Lung microvascular endothelial cell (primary cell): ENCODE results near the gene YAF2. TPM values are rescaled to one million over a fixed set of nuclear protein-coding genes. Genes with fewer than 3 reads are reported as not detected.
"Not testable (repeated sequence)": the region's sequence is repeated elsewhere in the genome, so short reads cannot be mapped to it uniquely, and the experiment has no call there.

Experiments used
- DNase-seq, 2 donors: peaks; one replicate each; pipeline versions ENCODE4 v3.0.0 to v3.0.0-alpha.2; 2010; ENCODE audit warnings: low read depth in 2 of 2
- total RNA-seq: library from RNA; depleted of rRNA; stranded (reverse); fragments of >200 nt; gene quantifications from 2 replicates; pipeline ENCODE4 v1.2.1, GENCODE V29; 2014

YAF2 gene
- total RNA-seq, 1 donor from 2014 or later = 11.7 TPM

DNA sequence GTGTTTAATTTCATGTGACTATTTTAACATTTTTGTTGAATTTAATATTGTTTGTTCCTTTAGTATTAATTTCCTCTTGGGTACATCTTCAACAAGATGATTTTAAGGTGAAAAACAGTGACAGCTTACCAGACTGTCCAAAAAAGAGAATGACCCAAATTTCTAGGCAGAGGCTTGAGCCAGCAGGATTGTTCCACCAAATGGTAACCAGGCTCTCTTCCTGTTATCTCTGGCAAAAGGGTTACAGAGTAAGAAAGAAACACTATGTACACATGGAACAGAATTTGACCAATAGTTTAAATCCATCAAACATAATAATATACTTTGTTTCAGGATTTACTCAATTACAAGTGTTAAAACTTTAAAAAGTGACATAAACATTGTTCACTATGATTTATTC, 39.0 kb downstream of the YAF2 start:
- DNase-seq = peak in 1 of 2 donors; percentile 33

DNA sequence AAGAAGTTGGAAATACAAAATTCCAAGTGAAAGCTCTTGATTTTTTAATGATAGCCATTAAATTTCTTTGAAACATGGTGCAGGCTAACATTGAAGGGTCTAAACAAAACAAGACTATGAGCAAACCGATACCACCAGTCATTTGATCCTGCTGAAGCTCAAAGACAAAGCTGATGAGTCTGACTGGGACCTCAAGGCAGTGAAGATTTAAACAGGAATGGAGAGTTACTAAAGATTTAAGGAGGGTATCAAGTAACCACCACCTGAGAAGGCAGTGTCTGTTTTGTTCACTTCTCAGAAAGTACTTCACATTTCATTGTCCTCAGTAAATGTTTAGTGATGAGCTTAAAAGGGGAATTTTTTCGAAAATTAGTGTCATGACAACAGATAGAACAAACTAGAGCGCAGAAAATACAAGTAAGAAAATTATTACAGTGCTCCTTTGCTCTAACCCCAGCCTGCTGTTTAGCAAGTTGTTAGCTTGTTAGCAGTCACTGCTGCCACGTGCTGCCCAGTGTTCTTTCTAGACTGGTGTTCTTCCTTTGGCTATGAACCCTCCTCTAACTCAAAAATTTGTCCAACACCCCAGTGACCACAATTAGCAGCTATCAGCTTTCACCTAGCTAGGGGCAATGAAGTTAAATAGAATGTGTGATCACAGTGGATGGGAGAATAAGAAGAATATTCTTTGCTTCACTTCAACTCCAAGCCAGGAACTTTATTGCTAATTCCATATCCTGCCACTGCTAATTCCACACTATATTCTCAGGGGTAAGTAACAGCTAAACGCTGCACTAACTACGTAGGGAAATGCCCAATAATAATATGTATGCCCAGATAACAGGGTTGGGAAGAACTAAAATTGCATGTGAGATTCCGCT, 41.1 kb downstream of the YAF2 start:
- DNase-seq = no peak

- no peak for DNase-seq
Observed at GRCh38 chr12:42192686-42193085, 45.4 kb downstream of the YAF2 start.

- no peak for DNase-seq
Observed at GRCh38 chr12:42192258-42192657, 45.8 kb downstream of the YAF2 start.

DNA sequence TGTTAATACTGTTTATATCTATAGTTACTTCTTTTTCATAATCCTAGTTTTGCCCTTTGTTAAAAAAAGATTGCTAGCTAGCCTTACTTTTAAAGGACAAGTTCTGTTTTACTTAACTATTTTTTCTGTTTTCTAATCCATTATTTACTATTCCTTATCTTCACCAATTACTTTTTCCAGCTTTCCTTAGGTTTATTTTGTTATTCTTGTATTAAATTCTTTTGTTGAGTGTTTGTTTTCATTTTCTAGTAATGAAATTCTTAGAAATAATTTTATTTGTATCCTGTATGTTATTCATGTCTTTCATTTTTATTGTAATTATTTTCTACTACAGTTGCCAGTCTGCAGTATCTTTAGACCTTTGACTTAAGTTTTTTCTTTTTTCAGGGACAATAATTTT, 47.7 kb downstream of the YAF2 start:
- no peak for DNase-seq

- not testable (repeated sequence) for DNase-seq
Observed at GRCh38 chr12:42188275-42188674, 49.8 kb downstream of the YAF2 start.

DNA sequence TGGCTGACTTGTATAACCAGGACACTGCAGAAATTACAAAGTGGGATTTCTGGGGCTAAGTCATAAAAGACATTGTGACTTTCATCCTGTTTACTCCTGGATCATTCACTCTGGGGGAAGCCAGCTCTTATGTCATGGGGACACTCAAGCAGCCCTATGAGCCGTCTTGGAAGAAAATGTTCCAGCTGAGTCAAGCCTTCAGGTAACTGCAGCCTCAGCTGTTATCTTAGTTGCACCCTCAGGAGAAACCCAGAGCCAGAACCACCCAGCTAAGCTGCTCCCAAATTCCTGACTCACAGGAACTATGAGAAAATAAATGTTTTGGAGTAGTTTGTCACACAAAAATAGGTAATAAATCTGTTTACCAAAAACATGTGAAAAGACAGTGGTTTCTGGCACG, 50.2 kb downstream of the YAF2 start:
- peak in 1 of 2 donors; percentile 11 for DNase-seq

DNA sequence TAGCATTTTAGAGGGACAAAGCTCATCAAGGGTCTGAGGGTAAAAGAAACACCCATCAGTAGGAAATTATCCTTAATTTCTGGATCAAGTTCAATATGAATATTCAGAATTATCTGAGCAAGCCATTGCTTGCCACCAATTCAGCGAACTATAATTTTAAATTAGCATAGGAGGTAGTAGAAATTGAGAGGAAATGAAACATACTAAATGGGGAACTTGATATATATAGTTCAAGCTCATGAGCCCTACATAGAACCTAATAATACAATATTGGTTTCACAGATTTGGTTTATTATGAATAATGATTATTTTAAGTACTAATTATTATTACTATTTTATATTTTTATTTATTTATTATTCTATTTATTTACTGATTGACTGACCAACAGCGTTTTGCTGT, 51.3 kb downstream of the YAF2 start:
- no peak for DNase-seq

DNA sequence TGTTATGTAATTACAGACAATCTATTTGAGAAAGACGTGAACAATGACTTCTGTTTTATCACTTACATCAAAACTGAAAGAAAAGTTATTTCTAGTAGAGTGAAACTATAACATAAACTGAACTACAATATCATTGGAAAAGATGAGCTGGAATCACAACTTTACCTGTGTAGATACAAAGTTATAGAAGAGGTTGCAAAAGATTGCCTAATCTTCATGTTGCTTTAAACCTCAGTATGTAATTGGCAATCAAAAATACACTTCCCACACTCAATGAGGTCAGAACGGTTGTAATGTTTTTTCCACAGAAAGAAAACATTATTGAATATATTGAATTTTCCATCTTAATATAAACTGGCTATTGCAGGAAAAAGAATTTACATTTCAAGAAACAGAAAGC, 55.7 kb downstream of the YAF2 start:
- no peak for DNase-seq

- DNase-seq = no peak
Observed at GRCh38 chr12:42180990-42181596, 57.0 kb downstream of the YAF2 start.

GRCh38 chr12:42178101-42178500, 59.9 kb downstream of the YAF2 start:
- no peak for DNase-seq

DNA sequence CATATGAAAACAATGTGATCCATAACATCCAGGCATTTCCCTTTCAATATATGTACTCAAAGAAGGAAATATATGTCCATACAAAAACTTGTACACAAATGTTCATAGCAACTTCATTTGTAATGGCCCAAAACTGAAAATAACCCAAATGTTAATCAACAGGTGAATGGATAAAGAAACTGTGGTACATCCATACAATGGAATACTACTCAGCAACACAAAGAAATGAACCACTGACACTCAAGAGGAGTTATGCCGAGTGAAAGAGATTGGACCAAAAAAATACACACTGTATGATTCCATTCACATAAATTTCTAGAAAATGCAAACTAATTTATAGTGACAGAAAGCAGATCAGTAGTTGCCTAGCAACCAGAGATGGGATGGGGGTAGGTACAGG, 63.1 kb downstream of the YAF2 start:
- no peak for DNase-seq

DNA sequence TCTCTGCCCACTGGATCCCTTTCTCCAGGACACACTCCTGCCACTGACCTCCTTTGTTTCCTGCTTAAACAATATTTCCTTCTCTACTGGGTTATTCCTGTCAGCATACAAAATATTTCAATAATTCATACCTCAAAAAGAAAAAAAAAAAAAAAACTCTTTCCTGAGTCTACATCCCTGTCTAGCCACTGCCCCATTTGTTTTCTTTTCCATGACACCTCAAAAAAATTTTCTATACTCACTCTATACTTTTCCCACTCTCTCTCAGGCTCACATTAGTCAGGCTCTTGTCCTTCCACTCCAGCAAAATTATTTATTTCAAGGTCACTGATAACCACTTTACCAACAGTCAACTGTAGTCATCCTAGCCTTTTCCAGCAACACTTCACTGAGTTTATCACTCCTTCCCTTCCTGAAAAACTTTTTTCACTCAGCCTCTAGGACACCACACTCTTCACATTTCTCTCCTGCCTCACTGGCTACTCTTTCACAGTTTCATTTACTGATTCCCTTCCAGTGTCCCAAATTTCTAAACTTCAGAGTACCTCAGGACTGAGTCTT, 64.0 kb downstream of the YAF2 start:
- peak; percentile 2 to 82 for DNase-seq

- DNase-seq = no peak
Observed at GRCh38 chr12:42172441-42173210, 65.4 kb downstream of the YAF2 start.

- no peak for DNase-seq
Observed at GRCh38 chr12:42167711-42168110, 70.3 kb downstream of the YAF2 start.

DNA sequence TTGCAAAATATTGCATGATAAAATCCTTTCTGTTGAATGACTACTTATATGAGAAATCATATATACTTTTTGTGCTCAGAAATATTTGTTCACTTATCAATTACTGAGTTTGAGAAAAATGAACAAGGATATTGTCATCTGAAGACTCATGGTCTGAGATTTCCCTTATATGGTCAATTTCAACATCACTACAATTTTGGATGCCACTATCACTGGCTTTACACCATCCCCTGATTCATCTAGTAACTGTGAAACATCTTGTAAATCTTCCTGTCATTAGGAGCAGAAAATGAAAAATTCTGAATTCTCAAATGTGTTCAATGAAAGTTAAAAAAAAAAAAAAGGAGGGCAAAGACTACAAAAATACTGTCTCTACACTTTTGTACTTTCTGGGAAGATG, 71.5 kb downstream of the YAF2 start:
- no peak for DNase-seq

DNA sequence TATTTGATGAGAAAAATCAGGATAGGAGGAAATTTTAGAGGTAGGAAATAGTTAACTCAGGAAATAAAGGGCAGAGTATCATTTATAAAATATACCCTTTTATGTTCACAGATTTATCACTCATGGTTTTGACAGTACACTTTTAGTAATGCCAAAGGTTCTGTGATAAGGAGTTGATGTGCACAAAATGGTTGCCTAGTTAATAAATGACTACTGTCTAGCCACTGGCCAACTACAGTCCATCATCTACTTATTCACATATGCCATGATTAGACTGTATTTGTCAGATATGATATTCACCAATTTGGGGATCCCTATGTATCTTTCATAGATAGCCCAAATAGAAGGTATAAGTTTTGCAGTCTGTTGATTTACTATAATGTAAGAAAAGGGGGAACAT, 74.1 kb downstream of the YAF2 start:
- no peak for DNase-seq

DNA sequence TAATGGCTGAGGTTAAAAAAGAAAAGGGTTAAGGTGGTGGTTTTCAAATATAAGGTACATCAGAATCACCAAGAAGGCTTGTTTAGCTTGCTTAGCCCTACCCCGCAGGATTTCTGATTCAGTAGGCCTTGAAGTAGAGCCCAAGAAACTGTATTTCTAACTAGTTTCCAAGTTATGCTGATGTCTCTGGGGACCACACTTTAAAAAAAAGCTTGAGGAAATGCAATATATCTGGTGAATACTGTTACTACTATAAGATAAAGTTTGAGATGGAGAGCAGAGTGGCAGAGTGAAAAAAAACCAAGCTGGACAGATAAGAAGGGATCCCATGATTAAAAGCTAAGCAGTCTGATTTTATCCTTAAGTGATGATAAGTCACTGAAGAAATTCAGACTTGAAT, 75.1 kb downstream of the YAF2 start:
- no peak for DNase-seq

GRCh38 chr12:42162193-42162592, 75.9 kb downstream of the YAF2 start:
- DNase-seq = no peak

DNA sequence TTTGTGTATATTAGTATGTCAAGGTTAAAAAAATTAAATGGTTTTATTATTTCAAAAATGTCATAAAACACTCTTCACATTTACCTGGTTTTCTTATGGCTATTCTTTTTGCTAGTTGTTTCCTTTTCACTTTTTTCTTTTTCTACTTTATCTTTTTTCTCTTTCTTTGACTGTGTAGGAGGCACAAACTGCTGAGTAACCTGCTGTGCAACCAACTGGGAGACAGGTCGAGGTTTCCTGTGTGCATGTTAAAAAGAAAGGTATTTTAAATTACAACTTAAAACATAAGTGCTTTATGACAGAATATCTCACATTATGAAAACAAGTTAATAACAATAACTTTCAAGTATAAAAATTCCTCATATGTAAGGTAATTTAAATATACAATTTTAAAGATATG, 76.5 kb downstream of the YAF2 start:
- DNase-seq = no peak

DNA sequence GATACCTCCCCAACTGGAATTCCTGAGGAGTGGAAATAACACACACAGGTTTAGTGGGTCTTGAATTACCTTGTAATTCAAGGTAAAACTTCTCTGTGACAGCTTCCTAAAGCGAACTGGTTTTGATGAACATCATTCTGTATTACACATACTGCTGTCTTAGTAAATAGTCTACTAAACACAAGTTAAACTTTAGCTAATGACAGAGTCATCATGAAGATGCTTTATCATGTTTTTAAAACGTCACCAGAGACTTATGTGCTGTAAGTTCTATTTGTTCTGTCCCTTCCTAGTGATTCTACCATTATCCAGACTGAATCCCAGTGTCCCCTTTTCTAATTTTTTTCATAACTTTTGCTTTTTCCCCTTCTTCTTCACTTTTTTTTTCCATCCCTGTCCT, 81.8 kb downstream of the YAF2 start:
- DNase-seq = no peak

DNA sequence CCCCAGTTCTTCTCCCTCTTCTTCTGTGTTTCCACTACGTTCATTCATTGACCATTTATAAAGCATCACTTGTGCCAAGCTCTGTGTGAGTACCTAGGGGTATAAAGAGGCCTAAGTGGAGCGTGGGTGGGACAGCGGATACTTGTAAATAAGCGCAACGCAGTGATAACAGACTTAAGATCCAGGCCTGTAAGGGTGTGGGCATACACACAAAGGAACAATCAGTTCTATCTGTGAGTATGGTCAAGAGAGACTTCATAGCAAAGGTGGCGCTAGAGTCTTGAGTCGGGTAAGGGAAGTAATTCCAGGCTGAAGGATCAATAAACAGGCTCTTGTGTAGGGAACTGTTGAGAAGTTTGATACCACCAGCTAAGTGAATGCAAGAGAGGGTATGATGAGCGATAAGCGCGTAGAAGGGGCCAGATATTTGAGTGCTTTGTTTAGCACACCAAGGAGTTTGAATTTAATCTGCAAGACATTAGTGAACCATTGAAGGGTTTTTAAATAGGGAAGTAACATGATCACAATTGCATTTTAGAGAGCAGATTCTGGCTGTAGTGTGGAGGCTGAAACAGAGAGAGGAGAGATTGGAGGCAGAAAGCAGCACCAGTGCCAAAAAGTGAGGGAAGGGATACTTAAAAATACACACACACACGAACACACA, 92.4 kb downstream of the YAF2 start:
- no peak for DNase-seq
